GM21367 (cell line): ENCODE results near the gene NRXN2.

Experiments
- ATAC-seq: cut with Tn5 transposase; IDR thresholded peaks from one replicate; pipeline ENCODE4 v1.9.1; 2021; ENCODE audit not compliant: unreplicated experiment

The NRXN2 gene

GRCh38 chr11:64723117-64723906, at the start of gene NRXN2:
NRXN2 (minus strand) TSS chr11:64723197; CDS start chr11:64713699, 9,498 bp downstream.
- peak; percentile 64 for ATAC-seq

- no peak for ATAC-seq
These were observed 49.5 kb upstream of the NRXN2 start for GRCh38 chr11:64772303-64773018.

- ATAC-seq = no peak
These were observed 48.9 kb upstream of the NRXN2 start for GRCh38 chr11:64771861-64772260.

- ATAC-seq = no peak
These were observed 47.1 kb upstream of the NRXN2 start for GRCh38 chr11:64770120-64770519.

DNA sequence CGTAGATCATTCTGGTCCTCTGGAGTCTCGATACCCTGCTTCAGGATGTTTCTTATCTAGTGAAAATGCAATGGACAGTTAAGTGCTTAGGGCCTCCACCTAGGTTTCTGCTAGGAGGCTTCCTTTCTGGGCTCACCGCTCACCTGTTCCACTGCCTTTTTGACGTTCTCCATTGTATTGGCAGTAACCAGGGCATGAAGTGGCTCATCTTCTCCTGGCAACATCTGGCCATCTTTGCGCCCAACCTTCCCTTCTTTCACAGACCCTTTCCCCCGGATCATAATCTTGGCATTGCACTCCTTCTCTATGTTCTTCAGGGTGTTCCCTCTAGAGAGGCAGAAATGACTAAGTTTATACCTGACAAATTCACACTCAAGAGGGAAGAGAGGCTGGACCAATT, 46.3 kb upstream of the NRXN2 start:
- no peak for ATAC-seq

- ATAC-seq = no peak
These were observed 45.3 kb upstream of the NRXN2 start for GRCh38 chr11:64768300-64768694.

DNA sequence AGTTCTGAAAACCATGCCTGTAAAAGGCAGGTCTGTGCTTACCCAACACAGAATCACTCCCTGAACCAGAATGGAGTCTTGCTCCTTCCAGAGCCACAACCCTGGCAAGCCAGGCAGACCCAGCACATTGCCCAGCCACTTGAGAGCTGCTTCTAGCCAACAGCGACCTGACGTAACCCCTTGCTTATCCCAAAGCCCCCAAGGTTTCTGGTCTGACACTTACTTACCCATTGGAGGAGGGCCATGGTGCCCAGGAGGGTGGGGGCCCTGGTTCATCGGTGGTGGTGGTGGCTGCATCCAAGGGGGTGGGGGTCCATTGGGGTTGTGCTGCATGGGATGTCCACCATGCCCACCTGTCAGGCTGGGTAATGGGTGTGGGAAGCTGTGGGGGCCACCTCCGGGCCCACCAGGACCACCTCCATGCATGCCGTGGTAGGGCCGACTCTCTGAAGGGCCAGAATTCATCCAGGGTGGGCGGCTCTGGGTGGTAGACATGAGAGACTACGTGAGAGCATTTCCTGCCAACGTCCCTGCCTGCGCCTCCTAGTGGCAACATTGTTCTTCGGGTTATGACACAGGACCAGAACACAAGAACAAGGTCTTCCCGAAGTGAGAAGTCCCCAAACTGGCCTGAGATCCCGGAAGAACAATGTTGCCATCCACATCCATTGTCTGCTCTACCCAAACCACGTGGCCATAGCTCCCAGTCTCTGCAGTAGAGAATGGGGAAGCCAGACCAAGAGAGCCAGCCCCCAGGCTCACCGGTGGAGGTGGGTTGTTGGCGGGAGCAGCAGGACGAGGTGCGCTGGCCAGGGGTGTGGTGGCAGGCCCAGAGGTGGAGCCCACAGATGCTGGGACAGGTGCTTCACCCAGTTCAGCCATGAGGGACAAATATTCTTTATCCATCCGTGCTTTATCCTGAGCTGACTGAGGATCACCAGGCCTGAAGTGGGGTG, 44.6 kb upstream of the NRXN2 start:
- no peak for ATAC-seq

GRCh38 chr11:64766881-64767280, 43.9 kb upstream of the NRXN2 start:
- ATAC-seq = no peak

DNA sequence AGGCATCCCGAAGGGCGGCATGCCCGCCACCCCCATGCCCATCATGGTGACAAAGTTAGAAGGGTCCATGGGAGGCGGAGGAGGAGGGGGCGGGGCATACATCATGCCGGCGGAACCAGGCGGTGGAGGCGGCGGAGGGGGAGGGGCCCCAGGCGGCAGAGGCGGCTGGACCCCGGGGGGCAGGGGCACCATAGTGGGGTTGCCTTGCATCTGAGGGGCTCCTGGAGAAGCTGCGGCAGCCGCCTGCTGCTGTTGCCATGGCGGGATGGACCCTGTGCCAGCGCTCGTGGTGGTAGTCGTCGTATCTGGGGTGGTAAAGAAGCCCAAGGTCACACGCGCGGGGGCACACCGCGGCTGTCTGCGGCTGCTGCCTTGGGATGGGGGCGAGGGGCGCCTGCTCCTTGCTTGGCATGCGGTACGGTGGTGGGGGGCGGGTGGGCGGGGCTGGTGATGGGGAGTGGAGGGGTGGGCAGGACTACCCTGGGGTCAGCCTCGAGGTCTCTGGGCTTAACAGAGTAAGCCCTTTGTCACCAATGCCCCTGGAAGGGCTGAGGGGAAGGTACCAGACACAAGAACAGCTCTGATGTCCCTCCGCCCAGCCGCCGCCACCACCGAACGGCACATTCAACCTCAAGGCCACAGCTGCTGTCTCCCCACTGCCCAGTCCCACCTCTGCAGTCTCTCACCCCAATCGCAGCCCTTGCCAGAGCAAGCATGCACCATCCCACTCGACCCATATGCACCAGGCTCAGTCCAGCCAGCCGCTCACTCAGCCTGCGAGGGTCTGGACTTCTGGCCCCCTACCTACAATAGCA, 43.1 kb upstream of the NRXN2 start:
- ATAC-seq = no peak

GRCh38 chr11:64765291-64765850, 42.4 kb upstream of the NRXN2 start:
- ATAC-seq = no peak

- ATAC-seq = no peak
These were observed 41.8 kb upstream of the NRXN2 start for GRCh38 chr11:64764753-64765152.

GRCh38 chr11:64764040-64764611, 41.1 kb upstream of the NRXN2 start:
- ATAC-seq = no peak

- ATAC-seq = no peak
These were observed 40.6 kb upstream of the NRXN2 start for GRCh38 chr11:64763526-64764039.

DNA sequence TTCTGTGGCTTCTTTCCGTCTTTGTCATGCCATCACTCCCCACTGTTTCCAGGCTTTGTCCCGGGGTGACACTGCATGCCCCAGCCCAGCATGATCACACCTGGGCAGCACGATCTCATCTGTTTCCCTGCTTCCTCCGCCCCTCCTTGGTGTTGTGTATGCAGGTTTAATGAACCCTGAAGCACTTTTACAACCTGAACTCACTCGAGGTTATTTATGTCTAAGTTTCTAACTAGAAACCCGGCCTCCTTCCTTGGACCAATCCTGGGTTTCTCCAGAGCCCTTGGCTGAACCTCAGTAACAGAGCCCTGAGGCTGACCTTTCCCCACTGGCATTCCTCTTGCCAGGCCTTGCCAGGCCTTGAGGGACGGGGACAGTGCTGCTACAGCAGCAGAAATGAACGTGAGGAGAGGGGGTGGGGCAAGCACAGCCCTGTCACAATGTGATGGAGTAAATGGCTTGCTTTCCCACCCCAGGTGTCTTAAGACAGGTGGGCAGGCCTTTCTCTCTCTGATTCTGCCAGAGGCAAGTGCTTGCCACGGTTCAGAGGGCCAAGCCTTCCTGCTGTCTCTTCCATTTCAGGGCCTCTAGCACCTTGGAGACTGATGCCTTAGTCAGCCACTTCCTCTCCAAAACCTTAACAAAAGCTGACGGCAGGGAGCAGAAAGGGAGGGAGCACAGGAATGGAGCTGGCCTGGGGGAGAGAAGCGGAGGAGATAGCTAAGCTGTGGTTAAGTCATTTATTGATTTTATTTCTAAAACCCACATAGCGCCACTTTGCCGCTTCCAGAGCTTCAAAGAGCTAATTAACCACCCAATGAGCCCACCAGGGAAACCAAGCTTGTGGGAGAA, 39.9 kb upstream of the NRXN2 start:
- no peak for ATAC-seq

DNA sequence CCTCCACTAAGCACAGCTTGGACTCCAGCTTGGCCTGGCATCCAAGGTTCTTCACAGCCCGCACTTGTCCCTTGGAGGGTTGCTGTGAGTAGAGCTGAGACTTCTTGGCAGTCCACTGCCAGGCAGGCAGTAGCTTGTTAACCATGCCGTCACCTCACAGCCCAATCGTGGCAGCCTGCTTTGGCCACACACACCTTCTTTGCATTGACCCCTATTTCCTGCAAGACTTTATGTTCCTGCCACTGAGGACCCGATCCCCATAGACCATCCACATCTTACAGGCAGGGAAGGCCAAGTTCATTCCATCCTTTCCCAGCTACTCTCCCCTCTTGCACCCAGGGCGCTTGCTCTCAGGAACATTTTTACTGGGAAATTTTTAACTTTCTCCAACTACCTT, 39.3 kb upstream of the NRXN2 start:
- ATAC-seq = no peak

- ATAC-seq = no peak
These were observed 37.9 kb upstream of the NRXN2 start for GRCh38 chr11:64760759-64761420.

DNA sequence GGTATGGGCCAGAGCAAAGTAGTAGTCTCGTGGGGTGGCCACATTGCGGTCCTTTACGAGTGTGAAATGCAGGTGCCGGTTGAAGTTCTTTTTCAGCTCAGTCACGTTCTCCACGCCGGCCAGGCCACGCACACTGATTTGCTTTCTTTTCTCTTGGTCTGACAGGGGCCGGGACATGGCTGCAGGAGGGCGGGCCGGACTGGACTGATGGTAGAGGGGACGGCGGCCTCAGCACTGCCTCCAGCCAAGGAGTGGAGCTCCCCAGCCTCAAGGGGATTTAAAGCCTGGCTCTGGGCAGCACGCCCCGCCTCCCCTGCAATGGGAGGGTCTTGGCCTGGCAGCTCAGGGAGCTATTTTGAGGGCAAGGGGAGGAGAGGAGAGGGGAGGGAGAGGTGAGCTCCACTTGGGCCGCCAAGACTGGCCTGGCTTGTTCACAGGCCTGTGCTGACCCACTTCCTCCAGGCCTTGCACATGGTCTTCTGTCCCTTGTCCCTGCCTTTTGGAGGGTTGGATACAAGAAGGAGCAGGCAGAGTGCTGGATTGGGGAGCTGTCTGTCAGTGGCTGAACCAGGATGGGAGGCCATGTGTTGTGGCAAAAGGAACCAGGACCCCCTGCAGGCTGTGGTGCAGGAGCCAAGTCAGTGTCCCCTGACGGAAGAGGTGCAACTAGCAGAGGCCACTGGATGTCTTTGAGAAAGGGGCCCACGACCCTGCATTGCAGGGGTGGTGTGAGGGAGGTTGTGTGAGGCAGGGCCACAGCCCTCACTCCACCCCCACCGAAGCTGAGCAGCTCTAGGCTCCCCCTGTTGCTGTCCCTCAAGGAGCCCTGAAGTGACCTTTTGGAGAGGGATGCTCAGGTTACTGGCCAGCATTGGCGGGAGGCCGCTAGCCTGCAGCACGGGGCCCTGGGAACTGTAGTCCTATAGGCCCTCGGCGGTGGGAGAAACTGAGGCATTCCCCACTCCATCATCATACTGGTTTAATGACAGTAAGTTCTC, 37.0 kb upstream of the NRXN2 start, which contains the start of gene PYGM:
Gene PYGM (minus strand): TSS at position 253 of the 998 bp plus-strand sequence. CDS start 76 bp downstream, at position 177.
- no peak for ATAC-seq
